HG03175 (cell line): Measurements from ENCODE around the gene PPM1J.

Source experiments
- ATAC-seq: cut with Tn5 transposase; IDR thresholded peaks from one replicate; pipeline ENCODE4 v1.9.1; 2021; ENCODE audit warnings: mild to moderate bottlenecking, moderate library complexity; ENCODE audit not compliant: unreplicated experiment

Gene PPM1J

GRCh38 chr1:112707221-112708001 is 7.7 kb downstream of the PPM1J start:
- peak; percentile 48 for ATAC-seq

GRCh38 chr1:112706505-112707220 is 8.5 kb downstream of the PPM1J start, which contains the start of gene RHOC:
Gene RHOC, minus strand, starts transcription at chr1:112707127. Its CDS starts 3,328 bp downstream, at chr1:112703799.
- peak; percentile 60 for ATAC-seq

GRCh38 chr1:112704934-112705627 is 10.1 kb downstream of the PPM1J start:
- peak; percentile 62 for ATAC-seq

- peak; percentile 3 for ATAC-seq
Measured at GRCh38 chr1:112704391-112704933, 10.7 kb downstream of the PPM1J start.

GRCh38 chr1:112703706-112704105 is 11.4 kb downstream of the PPM1J start:
- ATAC-seq, result no peak

- no peak for ATAC-seq
Measured at GRCh38 chr1:112702420-112703261, 12.5 kb downstream of the PPM1J start.

GRCh38 chr1:112702067-112702395 is 13.1 kb downstream of the PPM1J start:
- ATAC-seq, result no peak

- ATAC-seq, result no peak
Measured at GRCh38 chr1:112701227-112702066, 13.7 kb downstream of the PPM1J start.

- ATAC-seq, result peak; percentile 39
Measured at GRCh38 chr1:112700290-112701226, 14.6 kb downstream of the PPM1J start.

- no peak for ATAC-seq
Measured at GRCh38 chr1:112699425-112700144, 15.5 kb downstream of the PPM1J start.

GRCh38 chr1:112698366-112699310 is 16.5 kb downstream of the PPM1J start:
- no peak for ATAC-seq

GRCh38 chr1:112697781-112698201 is 17.3 kb downstream of the PPM1J start:
- ATAC-seq, result no peak

- no peak for ATAC-seq
Measured at GRCh38 chr1:112696578-112697314, 18.4 kb downstream of the PPM1J start.

GRCh38 chr1:112695276-112695675 is 19.9 kb downstream of the PPM1J start:
- ATAC-seq, result no peak

- ATAC-seq, result no peak
Measured at GRCh38 chr1:112694363-112694929, 20.7 kb downstream of the PPM1J start.

- no peak for ATAC-seq
Measured at GRCh38 chr1:112693821-112694220, 21.3 kb downstream of the PPM1J start.
